ENCODE measurements around the gene C9orf85.

C9orf85 gene

GRCh38 chr9:71904076-71904475, 7.4 kb upstream of the C9orf85 start:
- DNase-seq (ENCODE audit: low read depth) = no peak

GRCh38 chr9:71908825-71909224, 2.6 kb upstream of the C9orf85 start:
- DNase-seq (ENCODE audit: low read depth) = no peak

- peak; percentile 55 for DNase-seq (ENCODE audit: low read depth)
These were observed 1.4 kb upstream of the C9orf85 start for GRCh38 chr9:71909887-71910649.

GRCh38 chr9:71910650-71911060, 784 bp upstream of the C9orf85 start:
- DNase-seq (ENCODE audit: low read depth) = no peak

- DNase-seq (ENCODE audit: low read depth) = no peak
These were observed 483 bp downstream of the C9orf85 start for GRCh38 chr9:71911908-71912335.

GRCh38 chr9:71915495-71915894, 4.1 kb downstream of the C9orf85 start:
- no peak for DNase-seq (ENCODE audit: low read depth)

- DNase-seq (ENCODE audit: low read depth) = no peak
These were observed 5.5 kb downstream of the C9orf85 start for GRCh38 chr9:71916834-71917534.

- no peak for DNase-seq (ENCODE audit: low read depth)
These were observed 7.0 kb downstream of the C9orf85 start for GRCh38 chr9:71918419-71918818.

GRCh38 chr9:71920456-71921189, 9.2 kb downstream of the C9orf85 start:
- no peak for DNase-seq (ENCODE audit: low read depth)

GRCh38 chr9:71921190-71921814, 9.9 kb downstream of the C9orf85 start:
- DNase-seq (ENCODE audit: low read depth) = no peak

- no peak for DNase-seq (ENCODE audit: low read depth)
These were observed 13.1 kb downstream of the C9orf85 start for GRCh38 chr9:71924576-71924975.

GRCh38 chr9:71925834-71926233, 14.4 kb downstream of the C9orf85 start:
- DNase-seq (ENCODE audit: low read depth) = no peak

GRCh38 chr9:71928376-71928775, 16.9 kb downstream of the C9orf85 start:
- DNase-seq (ENCODE audit: low read depth) = peak; percentile 52

- no peak for DNase-seq (ENCODE audit: low read depth)
These were observed 17.4 kb downstream of the C9orf85 start for GRCh38 chr9:71928806-71929205.

GRCh38 chr9:71929223-71929622, 17.8 kb downstream of the C9orf85 start:
- peak; percentile 69 for DNase-seq (ENCODE audit: low read depth)

GRCh38 chr9:71929791-71930440, 18.5 kb downstream of the C9orf85 start:
- DNase-seq (ENCODE audit: low read depth) = peak; percentile 39

- no peak for DNase-seq (ENCODE audit: low read depth)
These were observed 19.7 kb downstream of the C9orf85 start for GRCh38 chr9:71931166-71931565.

GRCh38 chr9:71936066-71936465, 24.6 kb downstream of the C9orf85 start:
- DNase-seq (ENCODE audit: low read depth) = no peak

- no peak for DNase-seq (ENCODE audit: low read depth)
These were observed 25.7 kb downstream of the C9orf85 start for GRCh38 chr9:71937070-71937625.

- DNase-seq (ENCODE audit: low read depth) = no peak
These were observed 26.5 kb downstream of the C9orf85 start for GRCh38 chr9:71937898-71938297.

GRCh38 chr9:71941060-71941568, 29.7 kb downstream of the C9orf85 start:
- peak; percentile 65 for DNase-seq (ENCODE audit: low read depth)

All from ELR (cell line).